Measurements from ENCODE around the gene RGS17.
"Not testable (repeated sequence)": the region's sequence is repeated elsewhere in the genome, so short reads cannot be mapped to it uniquely, and the experiment has no call there.

Gene RGS17

GRCh38 chr6:153123801-153124200 is 7.3 kb downstream of the RGS17 start:
- DNase-seq, result no peak

DNA sequence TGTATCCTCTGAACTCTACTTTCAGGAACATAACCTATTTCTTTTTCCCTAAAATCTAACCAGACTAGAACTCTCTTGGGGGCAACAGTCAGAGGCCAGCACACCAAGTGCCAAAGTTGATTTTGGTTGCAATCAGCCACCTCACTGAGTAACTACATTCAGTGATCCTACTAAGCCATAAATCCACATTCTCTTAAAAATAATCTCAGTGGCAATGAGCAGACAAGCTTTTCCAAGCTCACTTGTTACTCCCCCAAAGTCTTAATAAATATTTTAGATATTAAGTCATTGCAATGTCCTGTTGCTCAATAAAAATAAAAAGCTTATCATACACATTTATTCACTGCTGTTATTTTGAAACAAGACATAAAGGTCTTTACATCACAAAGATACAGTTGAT is 9.8 kb downstream of the RGS17 start:
- no peak for DNase-seq

DNA sequence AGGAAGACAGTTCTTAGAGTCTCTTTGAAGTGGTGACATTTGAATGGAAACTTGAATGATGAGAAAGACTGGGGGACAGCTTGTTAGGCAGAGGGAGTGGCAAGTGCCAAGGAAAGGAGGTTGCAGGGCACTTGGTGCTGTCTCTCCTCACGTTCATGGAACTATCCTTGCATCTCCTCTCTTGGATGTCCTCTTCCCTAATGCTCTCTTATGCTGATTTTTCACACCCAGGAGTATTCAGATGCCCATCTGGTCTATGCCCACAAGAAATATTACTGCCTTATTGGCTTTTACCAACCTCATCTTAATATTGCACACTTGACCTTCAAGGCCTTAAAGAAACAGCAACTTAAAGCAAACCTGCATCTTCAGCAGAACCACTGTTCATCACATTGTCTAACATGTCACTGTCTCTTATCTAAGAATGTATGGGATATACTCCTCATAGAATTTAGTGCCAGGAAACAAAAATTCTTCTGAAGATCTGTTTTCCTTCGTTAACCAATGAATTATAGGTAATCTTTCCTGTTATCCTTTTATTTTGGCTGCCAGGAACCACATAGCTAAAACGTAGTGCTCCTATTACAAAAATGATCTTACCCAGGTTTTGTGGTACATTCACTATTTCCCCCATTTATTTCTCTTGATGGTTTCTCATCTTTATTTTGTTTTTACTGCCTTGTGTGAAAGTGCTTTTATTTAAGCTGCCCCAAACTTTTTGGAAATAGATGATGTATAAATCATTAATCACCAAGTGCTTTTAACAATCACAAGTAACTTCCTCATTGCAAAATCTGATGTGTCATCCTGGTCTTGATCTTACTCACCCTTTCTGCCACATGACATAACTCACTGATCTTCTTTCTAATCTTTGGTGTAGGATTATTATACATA is 12.8 kb downstream of the RGS17 start:
- no peak for DNase-seq

DNA sequence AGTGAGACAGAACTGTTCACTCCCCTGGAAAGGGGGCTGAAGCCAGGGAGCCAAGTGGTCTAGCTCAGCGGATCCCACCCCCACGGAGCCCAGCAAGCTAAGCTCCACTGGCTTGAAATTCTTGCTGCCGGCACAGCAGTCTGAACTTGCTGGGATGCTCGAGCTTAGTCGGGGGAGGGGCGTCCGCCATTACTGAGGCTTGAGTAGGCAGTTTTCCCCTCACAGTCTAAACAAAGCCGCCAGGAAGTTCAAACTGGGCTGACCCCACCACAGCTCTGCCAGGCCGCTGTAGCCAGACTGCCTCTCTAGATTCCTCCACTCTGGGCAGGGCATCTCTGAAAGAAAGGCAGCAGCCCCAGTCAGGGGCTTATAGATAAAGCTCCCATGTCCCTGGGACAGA is 20.0 kb downstream of the RGS17 start:
- DNase-seq, result not testable (repeated sequence)

DNA sequence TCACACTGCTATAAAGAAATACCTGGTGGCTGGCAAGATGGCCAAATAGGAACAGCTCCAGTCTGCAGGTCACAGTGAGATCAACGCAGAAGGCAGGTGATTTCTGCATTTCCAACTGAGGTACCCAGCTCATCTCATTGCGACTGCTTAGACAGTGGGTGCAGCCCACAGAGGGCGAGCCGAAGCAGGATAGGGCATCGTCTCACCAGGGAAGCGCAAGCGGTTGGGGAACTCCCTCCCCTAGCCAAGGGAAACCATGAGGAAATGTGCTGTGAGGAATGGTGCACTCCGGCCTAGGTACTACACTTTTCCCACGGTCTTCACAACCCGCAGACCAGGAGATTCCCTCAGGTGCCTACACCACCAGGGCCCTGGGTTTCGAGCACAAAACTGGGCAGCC is 20.5 kb downstream of the RGS17 start:
- DNase-seq, result not testable (repeated sequence)

DNA sequence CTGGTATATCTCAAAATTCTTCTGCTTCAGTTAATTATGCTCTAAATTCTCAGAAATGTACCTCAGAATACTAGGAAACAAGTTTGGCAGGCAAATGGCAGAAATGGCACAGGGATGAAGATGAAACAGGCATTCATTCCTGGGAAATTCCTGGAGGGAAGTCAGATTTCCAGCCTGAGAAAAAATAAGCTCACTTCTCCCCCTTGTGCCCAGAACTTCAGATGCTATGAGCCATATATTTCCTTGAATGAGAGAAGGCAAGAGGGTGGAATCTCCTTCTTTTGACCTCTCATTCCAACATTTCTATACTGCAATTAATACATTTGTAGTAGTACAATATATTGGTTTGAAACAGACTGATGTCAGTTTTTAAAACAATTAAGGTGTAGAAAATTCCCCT is 22.8 kb downstream of the RGS17 start:
- DNase-seq, result no peak

DNA sequence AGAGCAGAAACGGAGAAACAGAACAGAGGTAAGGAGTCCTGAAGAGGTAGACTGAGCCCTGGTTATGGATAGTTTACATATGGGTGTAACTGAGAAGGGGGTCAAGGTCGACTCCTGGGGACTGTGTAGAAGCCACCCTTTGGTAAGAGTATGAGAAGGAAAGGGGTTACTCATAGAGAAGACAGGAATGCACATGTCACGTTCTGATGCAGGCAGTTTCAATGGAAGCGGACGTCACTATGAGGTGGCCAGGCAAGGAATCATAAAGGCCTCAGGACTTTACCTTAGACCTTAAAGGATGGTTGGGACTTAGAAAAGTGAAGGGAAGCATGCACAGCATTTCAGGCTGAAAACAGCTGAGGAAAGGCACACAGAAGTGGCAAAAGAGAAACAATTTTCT is 25.1 kb downstream of the RGS17 start:
- DNase-seq, result no peak

GRCh38 chr6:153104220-153104619 is 26.9 kb downstream of the RGS17 start:
- DNase-seq, result no peak

DNA sequence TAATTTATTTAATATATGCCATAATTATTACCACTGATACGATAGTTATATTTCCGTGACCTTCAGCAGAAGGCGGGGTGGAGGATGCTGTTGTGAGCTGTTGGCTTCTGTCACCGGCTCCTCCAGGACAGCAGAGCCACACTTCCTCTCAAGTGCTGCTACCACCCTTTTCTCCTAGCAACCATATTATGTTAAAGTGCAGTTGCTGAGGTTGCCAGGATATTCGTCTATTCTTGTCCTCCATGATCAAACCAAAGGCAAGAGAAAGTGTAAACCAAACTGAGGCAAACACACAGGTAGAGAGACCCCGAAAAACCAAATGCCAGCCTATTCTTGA is 27.8 kb downstream of the RGS17 start:
- DNase-seq, result no peak

DNA sequence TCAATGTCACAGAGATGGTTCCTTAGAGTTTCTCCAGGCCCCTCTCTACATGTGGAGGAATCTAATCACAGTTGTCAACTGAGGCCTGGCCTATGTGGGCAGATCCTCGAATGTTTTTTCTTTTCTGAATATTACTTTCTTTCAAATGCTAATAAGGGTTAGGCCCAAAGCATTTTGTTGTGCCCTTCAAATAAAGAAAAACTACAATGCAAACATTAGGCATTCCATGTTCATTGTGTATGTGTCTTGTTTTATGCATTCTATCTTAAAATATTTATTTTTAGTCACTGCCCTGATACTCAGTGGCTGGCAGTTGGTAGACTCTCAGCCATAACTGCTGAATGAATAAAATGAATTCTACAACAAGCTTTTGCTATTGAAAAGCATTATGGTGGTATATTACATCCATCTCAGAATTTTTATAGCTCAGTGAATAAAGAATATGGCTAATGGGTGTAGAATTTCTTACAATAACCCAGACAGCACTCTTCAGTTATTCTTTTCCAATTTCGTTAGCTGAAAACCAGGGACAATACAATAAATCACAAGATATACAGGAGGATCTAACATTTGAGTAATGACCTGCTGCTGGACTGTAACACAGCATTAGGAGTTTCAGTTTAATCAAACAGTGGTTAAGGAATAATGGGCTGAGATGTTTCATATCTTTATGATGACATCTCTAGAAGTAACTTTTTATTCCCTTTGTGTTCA is 28.3 kb downstream of the RGS17 start:
- no peak for DNase-seq

- no peak for DNase-seq
Measured at GRCh38 chr6:153101461-153101860, 29.6 kb downstream of the RGS17 start.

- DNase-seq, result no peak
Measured at GRCh38 chr6:153099636-153100035, 31.4 kb downstream of the RGS17 start.

- DNase-seq, result no peak
Measured at GRCh38 chr6:153096792-153097191, 34.3 kb downstream of the RGS17 start.

- no peak for DNase-seq
Measured at GRCh38 chr6:153096031-153096430, 35.1 kb downstream of the RGS17 start.

DNA sequence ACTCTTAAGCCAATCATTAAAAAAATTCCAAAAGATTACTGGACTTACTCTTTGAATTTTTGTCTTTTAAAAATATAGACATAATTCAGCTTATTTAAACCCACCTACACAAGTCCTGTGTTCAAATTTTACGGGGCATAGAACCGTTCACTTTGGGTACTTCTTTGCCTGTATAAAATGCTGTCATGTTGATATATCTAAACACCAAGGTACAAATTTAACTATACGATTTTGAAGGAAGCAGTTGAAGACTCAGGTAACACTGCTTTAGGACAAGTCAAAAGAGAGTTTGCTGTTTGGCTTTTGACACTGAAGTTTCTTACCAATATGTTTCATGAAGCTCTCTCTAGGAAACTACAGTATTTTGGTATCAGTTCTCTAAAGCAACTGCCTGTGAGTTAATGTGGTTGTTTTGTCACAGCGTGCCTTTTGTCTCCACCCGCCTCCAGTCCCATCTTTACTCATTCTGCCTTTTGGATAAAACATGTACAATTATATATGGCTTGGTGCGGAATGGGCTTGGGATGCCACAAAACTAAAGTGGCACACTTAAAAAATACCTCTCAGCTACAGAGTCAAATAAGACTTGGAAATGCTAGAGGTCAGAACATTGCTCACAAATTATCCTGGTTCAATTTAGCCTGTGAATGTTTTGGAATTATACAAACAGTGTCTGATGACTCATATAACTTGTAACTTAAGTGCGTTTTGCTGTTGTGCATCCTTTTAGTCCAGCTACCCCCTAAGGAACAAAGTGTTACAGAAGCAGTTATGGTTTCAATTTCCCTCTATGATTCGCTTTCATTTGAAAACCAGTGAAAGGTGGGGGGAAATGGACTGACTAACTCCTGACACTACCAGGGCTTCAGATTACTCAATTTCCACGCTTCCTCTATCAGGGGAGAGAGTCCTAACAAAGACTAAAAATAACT is 38.7 kb downstream of the RGS17 start:
- no peak for DNase-seq

GRCh38 chr6:153090241-153090930 is 40.7 kb downstream of the RGS17 start:
- DNase-seq, result no peak

DNA sequence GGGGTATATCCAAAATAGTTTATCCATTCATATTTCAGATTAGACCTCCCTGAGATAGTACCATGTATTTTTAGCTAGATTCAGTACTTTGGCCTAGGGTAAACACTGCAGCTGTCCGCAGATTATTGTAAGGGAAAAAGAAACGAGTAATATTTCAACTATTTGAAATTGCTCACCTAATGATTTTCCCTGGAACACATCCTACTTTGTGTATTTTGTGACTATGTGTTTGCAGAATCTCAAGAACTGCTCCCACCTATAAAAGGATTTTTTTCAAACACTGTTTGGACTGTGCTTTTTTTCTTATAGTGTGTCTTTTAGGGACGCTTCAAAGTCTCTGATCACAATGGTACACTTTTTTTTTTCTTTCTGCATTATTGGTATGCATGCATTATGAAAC is 42.3 kb downstream of the RGS17 start:
- no peak for DNase-seq

GRCh38 chr6:153087436-153087835 is 43.6 kb downstream of the RGS17 start:
- DNase-seq, result no peak

- no peak for DNase-seq
Measured at GRCh38 chr6:153086225-153086990, 44.7 kb downstream of the RGS17 start.

- no peak for DNase-seq
Measured at GRCh38 chr6:153085239-153085638, 45.8 kb downstream of the RGS17 start.

DNA sequence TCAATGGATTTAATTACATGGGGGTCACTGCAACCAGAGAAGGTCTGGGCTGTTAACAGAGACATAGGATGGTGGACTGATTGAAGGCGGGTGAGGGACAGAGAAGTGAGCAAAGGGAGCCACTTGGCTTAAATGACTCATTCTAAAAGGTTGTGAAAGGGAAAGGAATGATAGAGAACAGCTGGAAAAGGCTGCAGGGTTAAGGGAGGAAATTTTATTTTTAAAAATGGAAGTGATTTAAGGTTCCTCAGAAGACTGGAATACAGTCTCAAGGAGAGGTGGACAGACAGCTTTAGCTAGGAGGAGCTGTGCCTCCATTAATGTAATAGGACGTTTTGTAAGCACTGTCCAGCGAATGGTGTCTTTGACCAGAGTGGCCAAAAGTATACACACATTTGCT is 46.7 kb downstream of the RGS17 start:
- no peak for DNase-seq

- no peak for DNase-seq
Measured at GRCh38 chr6:153083869-153084268, 47.2 kb downstream of the RGS17 start.

Measured in KG1 (cell line).